Measurements from ENCODE around the gene AKT1.

The AKT1 gene

DNA sequence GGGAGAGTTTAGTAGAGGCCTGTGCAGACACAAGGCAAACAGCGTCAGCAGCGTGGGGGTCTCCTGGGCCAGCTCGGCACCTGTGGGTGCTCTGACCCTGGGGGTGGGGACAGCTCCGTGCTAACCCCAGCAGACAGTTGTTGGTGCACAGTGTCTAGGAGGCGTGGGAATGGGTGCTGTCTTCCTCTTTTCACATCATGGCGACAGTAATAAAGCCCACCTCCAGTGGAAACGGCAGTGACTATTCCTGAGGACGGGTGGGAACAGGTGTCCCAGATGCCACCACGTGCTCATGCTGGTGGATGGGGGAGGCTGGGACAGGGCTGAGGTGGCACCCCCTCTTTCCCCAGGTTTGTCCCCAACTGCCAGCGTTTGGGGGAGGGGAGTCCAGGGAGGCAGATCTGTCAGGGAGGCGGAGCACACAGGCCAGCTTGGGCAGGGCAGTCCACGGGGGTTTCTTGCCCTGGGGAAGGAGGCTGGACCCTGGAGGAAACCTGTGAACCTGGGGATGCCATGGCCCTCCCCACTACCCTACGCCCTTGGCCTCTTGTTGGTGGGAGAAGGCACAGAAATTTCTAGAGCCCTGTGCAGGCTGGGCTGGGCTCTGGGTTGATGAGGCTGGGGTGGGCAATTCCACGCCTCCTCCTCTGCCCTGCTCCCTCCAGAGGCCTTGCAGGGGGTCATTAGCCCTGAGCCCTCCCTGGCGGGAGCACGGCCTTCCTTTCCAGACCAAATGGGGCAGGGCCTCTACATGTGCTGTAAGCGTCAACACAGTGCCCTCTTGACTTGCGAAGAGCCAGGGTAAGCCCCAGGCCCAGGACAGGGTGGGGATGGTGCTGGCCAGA, 9.2 kb upstream of the AKT1 start:
- Histone ChIP-seq H3K4ac (ENCODE audit: low read depth, low read length) (no peak overlapping the region), H3K4me2 (ENCODE audit: low read length) (no peak overlapping the region), H3K27me3 (ENCODE audit: insufficient read depth, low read length) (no peaks in the 10 kb centered on the region), H3K79me1 (ENCODE audit: low read length) (peaks cover 8% of the 10 kb centered on the region), H3K36me3 (ENCODE audit: control insufficient read depth in 1 of 2, insufficient read depth in 2 of 2, low read length in 2 of 2) (peaks cover 2 to 6% of the 10 kb centered on the region in 2 experiments), H3K14ac (ENCODE audit: low read length) (no peak overlapping the region), H3K9me3 (ENCODE audit: insufficient read depth, low read depth, low read length) (peaks cover 4% of the 10 kb centered on the region), H2AFZ (ENCODE audit: insufficient read depth, low read length, poor library complexity) (no peak overlapping the region), H2BK5ac (ENCODE audit: low read depth, low read length, poor library complexity) (no peak overlapping the region), H3K18ac (ENCODE audit: low read length) (no peak overlapping the region), H3K79me2 (ENCODE audit: control insufficient read depth, insufficient read depth, low read length, poor library complexity) (peaks cover 5% of the 10 kb centered on the region), H4K12ac (ENCODE audit: low read depth, low read length) (no peak overlapping the region), H3K27ac (ENCODE audit: low read depth, low read length) (no peak overlapping the region), H2AK5ac (ENCODE audit: low read length) (no peak overlapping the region), H4K8ac (ENCODE audit: low read depth, low read length) (no peak overlapping the region), H3K23ac (ENCODE audit: low read length) (no peak overlapping the region), H4K91ac (ENCODE audit: low read depth, low read length) (no peak overlapping the region), H2BK12ac (ENCODE audit: low read length) (no peak overlapping the region), H3K4me3 (ENCODE audit: low read depth, low read length) (no peak overlapping the region), H3K9ac (ENCODE audit: low read length) (no peak overlapping the region), H3K4me1 (ENCODE audit: control insufficient read depth in 1 of 2, insufficient read depth in 2 of 2, low read length in 2 of 2) (peaks cover 7 to 11% of the 10 kb centered on the region in 2 experiments), H2BK120ac (ENCODE audit: insufficient read depth, low read length, poor library complexity) (no peak overlapping the region)
- DNase-seq = no peak
- no CpG with 5 or more reads among the region's 18 CpGs for WGBS (ENCODE audit: extremely low coverage, insufficient coverage, insufficient read length)

DNA sequence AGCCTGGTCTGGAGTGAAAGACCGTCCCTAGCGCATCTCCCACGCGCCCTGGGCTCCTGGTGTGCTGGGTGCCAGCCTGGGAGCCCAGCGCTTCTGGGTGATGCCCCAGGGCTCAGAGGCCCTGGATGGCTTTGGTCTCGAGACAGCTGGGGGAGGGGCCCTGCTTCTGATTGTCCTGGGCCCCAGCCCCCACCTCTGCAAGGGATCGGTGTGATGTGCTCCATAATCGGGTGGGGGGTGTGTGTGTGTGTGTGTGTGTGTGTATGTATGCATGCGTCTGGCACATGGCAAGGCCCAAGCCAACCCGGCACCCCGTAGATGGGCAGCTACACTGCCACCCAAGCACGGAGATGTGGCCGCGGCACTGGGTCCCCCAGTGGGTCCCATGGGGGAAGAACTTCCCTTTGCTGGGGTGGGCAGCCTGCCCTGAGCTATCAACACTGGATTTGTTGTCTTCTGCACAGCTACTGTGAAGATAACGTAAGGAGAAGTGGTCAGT, 8.4 kb upstream of the AKT1 start:
- H2BK120ac ChIP-seq (ENCODE audit: insufficient read depth, low read length, poor library complexity) = no peak overlapping the region
- no peak overlapping the region for H2BK12ac ChIP-seq (ENCODE audit: low read length)
- H3K9ac ChIP-seq (ENCODE audit: low read length) = no peak overlapping the region
- no peak overlapping the region for H3K27ac ChIP-seq (ENCODE audit: low read depth, low read length)
- H3K36me3 ChIP-seq (ENCODE audit: control insufficient read depth in 1 of 2, insufficient read depth in 2 of 2, low read length in 2 of 2) = peaks cover 2 to 6% of the 10 kb centered on the region in 2 experiments
- DNase-seq = no peak
- H3K4me1 ChIP-seq (ENCODE audit: control insufficient read depth in 1 of 2, insufficient read depth in 2 of 2, low read length in 2 of 2) = peaks cover 7 to 12% of the 10 kb centered on the region in 2 experiments
- H4K91ac ChIP-seq (ENCODE audit: low read depth, low read length) = no peak overlapping the region
- no peak overlapping the region for H3K4me2 ChIP-seq (ENCODE audit: low read length)
- no peak overlapping the region for H4K12ac ChIP-seq (ENCODE audit: low read depth, low read length)
- H3K18ac ChIP-seq (ENCODE audit: low read length) = no peak overlapping the region
- no peak overlapping the region for H2BK5ac ChIP-seq (ENCODE audit: low read depth, low read length, poor library complexity)
- no peak overlapping the region for H3K14ac ChIP-seq (ENCODE audit: low read length)
- no peak overlapping the region for H2AFZ ChIP-seq (ENCODE audit: insufficient read depth, low read length, poor library complexity)
- no peak overlapping the region for H3K4me3 ChIP-seq (ENCODE audit: low read depth, low read length)
- H3K4ac ChIP-seq (ENCODE audit: low read depth, low read length) = no peak overlapping the region
- no peak overlapping the region for H4K8ac ChIP-seq (ENCODE audit: low read depth, low read length)
- H3K9me3 ChIP-seq (ENCODE audit: insufficient read depth, low read depth, low read length) = peaks cover 4% of the 10 kb centered on the region
- no peaks in the 10 kb centered on the region for H3K27me3 ChIP-seq (ENCODE audit: insufficient read depth, low read length)
- no peak overlapping the region for H3K23ac ChIP-seq (ENCODE audit: low read length)
- H3K79me1 ChIP-seq (ENCODE audit: low read length) = peaks cover 9% of the 10 kb centered on the region
- H3K79me2 ChIP-seq (ENCODE audit: control insufficient read depth, insufficient read depth, low read length, poor library complexity) = peaks cover 5% of the 10 kb centered on the region
- WGBS (ENCODE audit: extremely low coverage, insufficient coverage, insufficient read length) = no CpG with 5 or more reads among the region's 15 CpGs
- no peak overlapping the region for H2AK5ac ChIP-seq (ENCODE audit: low read length)

DNA sequence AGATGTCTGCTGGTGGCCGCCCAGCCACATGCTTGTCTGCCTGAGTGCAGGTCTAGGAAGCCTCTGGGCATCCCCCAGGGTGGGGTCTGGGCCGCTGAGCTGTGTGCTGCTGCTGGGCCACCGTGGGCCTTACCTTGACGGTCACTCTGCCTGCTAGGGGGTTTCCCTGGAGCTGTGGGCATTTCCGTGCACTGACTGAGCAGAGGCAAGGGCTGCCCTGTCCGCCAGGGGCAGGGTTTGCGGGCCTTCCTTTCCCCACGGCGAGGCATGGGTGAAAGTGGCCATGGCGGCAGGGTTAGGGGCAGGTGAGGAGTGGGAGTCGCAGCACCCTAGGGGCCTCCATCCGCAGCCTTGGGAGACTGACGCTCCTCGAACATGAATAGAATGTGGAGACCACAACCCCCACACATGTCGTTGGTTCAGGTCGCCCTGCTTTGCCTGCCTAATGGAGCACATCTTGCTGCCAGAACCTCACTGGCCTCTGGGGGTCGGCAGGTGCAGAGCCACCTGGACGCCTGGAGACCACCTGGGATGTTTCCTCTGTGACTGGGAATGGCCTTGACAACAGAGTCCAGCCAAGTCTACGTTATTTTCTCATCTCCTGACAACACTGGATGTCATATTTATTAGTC, 7.8 kb upstream of the AKT1 start:
- no peak overlapping the region for H3K18ac ChIP-seq (ENCODE audit: low read length)
- H3K27me3 ChIP-seq (ENCODE audit: insufficient read depth, low read length) = peaks cover 3% of the 10 kb centered on the region
- H4K91ac ChIP-seq (ENCODE audit: low read depth, low read length) = no peak overlapping the region
- H3K4me1 ChIP-seq (ENCODE audit: control insufficient read depth in 1 of 2, insufficient read depth in 2 of 2, low read length in 2 of 2) = peaks cover 7 to 12% of the 10 kb centered on the region in 2 experiments
- no CpG with 5 or more reads among the region's 19 CpGs for WGBS (ENCODE audit: extremely low coverage, insufficient coverage, insufficient read length)
- no peak overlapping the region for H3K4ac ChIP-seq (ENCODE audit: low read depth, low read length)
- no peak overlapping the region for H2BK120ac ChIP-seq (ENCODE audit: insufficient read depth, low read length, poor library complexity)
- no peak overlapping the region for H3K14ac ChIP-seq (ENCODE audit: low read length)
- H4K12ac ChIP-seq (ENCODE audit: low read depth, low read length) = no peak overlapping the region
- H2BK12ac ChIP-seq (ENCODE audit: low read length) = no peak overlapping the region
- H3K79me2 ChIP-seq (ENCODE audit: control insufficient read depth, insufficient read depth, low read length, poor library complexity) = peaks cover 5% of the 10 kb centered on the region
- H2BK5ac ChIP-seq (ENCODE audit: low read depth, low read length, poor library complexity) = no peak overlapping the region
- H4K8ac ChIP-seq (ENCODE audit: low read depth, low read length) = no peak overlapping the region
- no peak overlapping the region for H2AFZ ChIP-seq (ENCODE audit: insufficient read depth, low read length, poor library complexity)
- no peak overlapping the region for H3K23ac ChIP-seq (ENCODE audit: low read length)
- no peak overlapping the region for H3K27ac ChIP-seq (ENCODE audit: low read depth, low read length)
- peaks cover 9% of the 10 kb centered on the region for H3K79me1 ChIP-seq (ENCODE audit: low read length)
- peak in 1 of 2 donors; percentile 30 for DNase-seq
- H3K9ac ChIP-seq (ENCODE audit: low read length) = no peak overlapping the region
- H3K4me3 ChIP-seq (ENCODE audit: low read depth, low read length) = no peak overlapping the region
- peaks cover 2 to 6% of the 10 kb centered on the region in 2 experiments for H3K36me3 ChIP-seq (ENCODE audit: control insufficient read depth in 1 of 2, insufficient read depth in 2 of 2, low read length in 2 of 2)
- H2AK5ac ChIP-seq (ENCODE audit: low read length) = no peak overlapping the region
- H3K9me3 ChIP-seq (ENCODE audit: insufficient read depth, low read depth, low read length) = peaks cover 4% of the 10 kb centered on the region
- no peak overlapping the region for H3K4me2 ChIP-seq (ENCODE audit: low read length)

GRCh38 chr14:104802394-104803184, 7.0 kb upstream of the AKT1 start:
- no peak overlapping the region for H3K23ac ChIP-seq (ENCODE audit: low read length)
- H2BK120ac ChIP-seq (ENCODE audit: insufficient read depth, low read length, poor library complexity) = no peak overlapping the region
- no peak overlapping the region for H4K8ac ChIP-seq (ENCODE audit: low read depth, low read length)
- no peak overlapping the region for H3K9ac ChIP-seq (ENCODE audit: low read length)
- peaks cover 5% of the 10 kb centered on the region for H3K79me2 ChIP-seq (ENCODE audit: control insufficient read depth, insufficient read depth, low read length, poor library complexity)
- H3K14ac ChIP-seq (ENCODE audit: low read length) = no peak overlapping the region
- no peak overlapping the region for H2AK5ac ChIP-seq (ENCODE audit: low read length)
- H4K91ac ChIP-seq (ENCODE audit: low read depth, low read length) = no peak overlapping the region
- H3K4ac ChIP-seq (ENCODE audit: low read depth, low read length) = no peak overlapping the region
- H3K4me2 ChIP-seq (ENCODE audit: low read length) = no peak overlapping the region
- peaks cover 6% of the 10 kb centered on the region for H3K27me3 ChIP-seq (ENCODE audit: insufficient read depth, low read length)
- DNase-seq = no peak
- H3K79me1 ChIP-seq (ENCODE audit: low read length) = peaks cover 9% of the 10 kb centered on the region
- H3K4me3 ChIP-seq (ENCODE audit: low read depth, low read length) = no peak overlapping the region
- no peak overlapping the region for H2BK5ac ChIP-seq (ENCODE audit: low read depth, low read length, poor library complexity)
- H3K27ac ChIP-seq (ENCODE audit: low read depth, low read length) = no peak overlapping the region
- H2BK12ac ChIP-seq (ENCODE audit: low read length) = no peak overlapping the region
- H2AFZ ChIP-seq (ENCODE audit: insufficient read depth, low read length, poor library complexity) = no peak overlapping the region
- WGBS (ENCODE audit: extremely low coverage, insufficient coverage, insufficient read length) = no CpG with 5 or more reads among the region's 20 CpGs
- peaks cover 2 to 6% of the 10 kb centered on the region in 2 experiments for H3K36me3 ChIP-seq (ENCODE audit: control insufficient read depth in 1 of 2, insufficient read depth in 2 of 2, low read length in 2 of 2)
- no peak overlapping the region for H3K18ac ChIP-seq (ENCODE audit: low read length)
- H3K9me3 ChIP-seq (ENCODE audit: insufficient read depth, low read depth, low read length) = peaks cover 7% of the 10 kb centered on the region
- peaks cover 9 to 12% of the 10 kb centered on the region in 2 experiments for H3K4me1 ChIP-seq (ENCODE audit: control insufficient read depth in 1 of 2, insufficient read depth in 2 of 2, low read length in 2 of 2)
- no peak overlapping the region for H4K12ac ChIP-seq (ENCODE audit: low read depth, low read length)

Data from trophoblast cell (in vitro differentiated cells and primary cell).